Thoracic aorta (tissue), 2 donors: ENCODE results near the gene TJP3. TPM values are rescaled to one million over a fixed set of nuclear protein-coding genes. Genes with fewer than 3 reads are reported as not detected.

Experiments used
- ATAC-seq: fragments of 150-250 bp; one replicate; pipeline ENCODE4 v1.8.0; 2017; ENCODE audit warnings: low read depth; ENCODE audit not compliant: insufficient number of reproducible peaks, low FRiP score
- DNase-seq: peaks from one replicate; pipeline ENCODE4 v3.0.0-alpha.2; 2020; ENCODE audit warnings: low spot score
- H3K27ac ChIP-seq, 2 donors: fragments of 200-600 bp; sonication (generic); 1 replicate in 1 of 2; 2 replicates in 1 of 2; pipeline ENCODE4 v1.5.1; 2016; ENCODE audit warnings: mild to moderate bottlenecking in 2 of 2, moderate library complexity in 2 of 2
- H3K27me3 ChIP-seq: fragments of 200-600 bp; sonication (generic); replicated peaks from 2 replicates; pipeline ENCODE4 v1.6.0; 2016; ENCODE audit warnings: mild to moderate bottlenecking; ENCODE audit not compliant: insufficient read depth
- H3K36me3 ChIP-seq: fragments of 200-600 bp; sonication (generic); one replicate; pipeline ENCODE4 v1.5.1; 2016
- H3K4me1 ChIP-seq, 2 donors: fragments of 200-600 bp; sonication (generic); 1 replicate in 1 of 2; 2 replicates in 1 of 2; pipeline versions ENCODE4 v1.5.1 to v1.6.0; 2016; ENCODE audit warnings: low read depth in 2 of 2, mild to moderate bottlenecking in 1 of 2; ENCODE audit not compliant: control insufficient read depth in 1 of 2
- H3K4me3 ChIP-seq: fragments of 200-600 bp; sonication (generic); 2 replicates; pipeline ENCODE4 v1.5.1; 2016; ENCODE audit warnings: mild to moderate bottlenecking
- H3K9me3 ChIP-seq: fragments of 200-600 bp; sonication (generic); 2 replicates; pipeline ENCODE4 v1.5.1; 2016
- total RNA-seq, 2 donors: library from RNA; depleted of rRNA; stranded (reverse); fragments of >200 nt; gene quantifications; one replicate each; pipeline versions ENCODE4 v1.1.0 to v1.2.3, GENCODE V29; 2016
- TF ChIP-seq, protein P1 (sequence below): fragments of 200-600 bp; sonication (generic); IDR thresholded peaks from one replicate; pipeline ENCODE4 v1.5.1; 2019; ENCODE audit warnings: antibody characterized with exemption

The TJP3 gene
- total RNA-seq, 2 donors from 2014 or later = 0.41 to 2.1 TPM

DNA sequence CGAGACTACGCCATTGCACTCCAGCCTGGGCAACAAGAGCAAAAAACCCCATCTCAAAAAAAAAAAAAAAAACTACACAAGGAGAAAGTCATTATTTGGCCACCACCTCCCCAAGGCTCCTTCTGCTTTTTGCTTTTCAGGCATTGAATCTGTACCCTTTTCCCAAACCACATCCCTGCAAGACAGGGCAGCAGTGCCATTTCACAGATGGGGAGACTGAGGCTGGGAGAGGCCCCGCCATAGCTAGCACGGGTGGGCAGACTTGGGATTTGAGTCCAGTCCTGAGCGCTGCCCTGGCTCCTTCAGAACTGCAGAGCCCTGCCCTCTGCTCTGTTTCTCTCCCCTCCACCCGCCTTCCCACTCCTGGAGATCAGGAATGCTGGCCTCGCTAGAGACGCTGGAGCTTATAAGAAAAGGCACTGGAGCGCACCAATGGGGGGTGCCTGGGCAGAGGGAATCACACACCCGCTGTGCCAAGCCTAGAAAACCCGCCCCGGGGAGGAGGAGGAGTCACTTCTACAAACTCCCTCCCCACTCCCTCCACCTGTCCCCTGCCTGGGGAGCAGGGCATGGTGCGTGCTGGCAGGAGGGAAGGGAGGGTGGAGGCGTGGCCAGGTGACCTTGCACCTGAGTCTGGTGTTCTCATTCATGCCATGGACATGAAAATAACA lies 17.6 kb downstream of the TJP3 start:
- H3K4me1 ChIP-seq = peaks cover 4 to 13% of the 10 kb centered on the region in 2 donors
- no peak for DNase-seq
- H3K36me3 ChIP-seq = no peaks in the 10 kb centered on the region
- TF ChIP-seq, protein P1, sequence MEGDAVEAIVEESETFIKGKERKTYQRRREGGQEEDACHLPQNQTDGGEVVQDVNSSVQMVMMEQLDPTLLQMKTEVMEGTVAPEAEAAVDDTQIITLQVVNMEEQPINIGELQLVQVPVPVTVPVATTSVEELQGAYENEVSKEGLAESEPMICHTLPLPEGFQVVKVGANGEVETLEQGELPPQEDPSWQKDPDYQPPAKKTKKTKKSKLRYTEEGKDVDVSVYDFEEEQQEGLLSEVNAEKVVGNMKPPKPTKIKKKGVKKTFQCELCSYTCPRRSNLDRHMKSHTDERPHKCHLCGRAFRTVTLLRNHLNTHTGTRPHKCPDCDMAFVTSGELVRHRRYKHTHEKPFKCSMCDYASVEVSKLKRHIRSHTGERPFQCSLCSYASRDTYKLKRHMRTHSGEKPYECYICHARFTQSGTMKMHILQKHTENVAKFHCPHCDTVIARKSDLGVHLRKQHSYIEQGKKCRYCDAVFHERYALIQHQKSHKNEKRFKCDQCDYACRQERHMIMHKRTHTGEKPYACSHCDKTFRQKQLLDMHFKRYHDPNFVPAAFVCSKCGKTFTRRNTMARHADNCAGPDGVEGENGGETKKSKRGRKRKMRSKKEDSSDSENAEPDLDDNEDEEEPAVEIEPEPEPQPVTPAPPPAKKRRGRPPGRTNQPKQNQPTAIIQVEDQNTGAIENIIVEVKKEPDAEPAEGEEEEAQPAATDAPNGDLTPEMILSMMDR = no peak
- peaks cover 9% of the 10 kb centered on the region for H3K27me3 ChIP-seq
- no peaks in the 10 kb centered on the region for H3K9me3 ChIP-seq
- no peak overlapping the region for H3K27ac ChIP-seq
- no peak overlapping the region for H3K4me3 ChIP-seq
- ATAC-seq = no peak

DNA sequence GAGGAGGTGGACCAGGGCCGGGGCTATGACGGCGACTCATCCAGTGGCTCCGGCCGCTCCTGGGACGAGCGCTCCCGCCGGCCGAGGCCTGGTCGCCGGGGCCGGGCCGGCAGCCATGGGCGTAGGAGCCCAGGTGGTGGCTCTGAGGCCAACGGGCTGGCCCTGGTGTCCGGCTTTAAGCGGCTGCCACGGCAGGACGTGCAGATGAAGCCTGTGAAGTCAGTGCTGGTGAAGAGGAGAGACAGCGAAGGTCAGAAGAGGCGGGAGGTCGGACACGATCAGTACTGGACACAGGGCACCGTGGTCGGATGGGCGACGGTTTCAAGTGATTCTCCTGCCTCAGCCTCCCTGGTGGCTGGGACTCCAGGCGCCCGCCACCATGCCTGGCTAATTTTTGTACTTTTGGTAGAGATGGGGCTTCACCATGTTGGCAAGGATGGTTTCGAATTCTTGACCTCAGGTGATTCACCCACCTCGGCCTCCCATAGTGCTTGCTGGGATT lies 22.3 kb downstream of the TJP3 start:
- ATAC-seq = no peak
- DNase-seq = no peak
- H3K4me1 ChIP-seq = no peaks in the 10 kb centered on the region

DNA sequence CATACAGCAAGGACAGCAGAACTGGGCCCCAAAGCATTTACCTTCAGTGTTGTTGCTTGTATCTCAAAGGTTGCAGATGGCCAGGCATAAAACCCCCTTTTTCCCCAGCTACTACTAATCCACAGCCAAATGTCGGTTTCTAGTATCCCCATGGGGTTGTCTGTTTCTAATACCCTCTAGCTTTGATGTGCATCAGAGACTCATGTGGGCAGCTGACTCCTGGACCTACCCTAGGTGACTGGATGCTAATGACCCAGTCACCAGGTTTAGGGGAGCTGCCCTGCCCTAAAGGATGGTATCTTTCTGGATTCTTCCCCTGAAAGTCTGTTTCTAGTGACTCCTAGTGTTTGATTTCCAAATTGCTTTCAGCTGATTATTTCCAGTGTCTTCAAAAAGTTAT lies 23.9 kb downstream of the TJP3 start:
- no peak for ATAC-seq
- TF ChIP-seq, protein P1 = no peak

More for the DNA sequence above, 22.3 kb downstream of the TJP3 start:
- Histone ChIP-seq H3K4me3 (no peak overlapping the region), H3K27me3 (no peaks in the 10 kb centered on the region), H3K27ac (no peak overlapping the region), H3K9me3 (no peaks in the 10 kb centered on the region), H3K36me3 (no peaks in the 10 kb centered on the region)
- TF ChIP-seq, protein P1 = no peak

DNA sequence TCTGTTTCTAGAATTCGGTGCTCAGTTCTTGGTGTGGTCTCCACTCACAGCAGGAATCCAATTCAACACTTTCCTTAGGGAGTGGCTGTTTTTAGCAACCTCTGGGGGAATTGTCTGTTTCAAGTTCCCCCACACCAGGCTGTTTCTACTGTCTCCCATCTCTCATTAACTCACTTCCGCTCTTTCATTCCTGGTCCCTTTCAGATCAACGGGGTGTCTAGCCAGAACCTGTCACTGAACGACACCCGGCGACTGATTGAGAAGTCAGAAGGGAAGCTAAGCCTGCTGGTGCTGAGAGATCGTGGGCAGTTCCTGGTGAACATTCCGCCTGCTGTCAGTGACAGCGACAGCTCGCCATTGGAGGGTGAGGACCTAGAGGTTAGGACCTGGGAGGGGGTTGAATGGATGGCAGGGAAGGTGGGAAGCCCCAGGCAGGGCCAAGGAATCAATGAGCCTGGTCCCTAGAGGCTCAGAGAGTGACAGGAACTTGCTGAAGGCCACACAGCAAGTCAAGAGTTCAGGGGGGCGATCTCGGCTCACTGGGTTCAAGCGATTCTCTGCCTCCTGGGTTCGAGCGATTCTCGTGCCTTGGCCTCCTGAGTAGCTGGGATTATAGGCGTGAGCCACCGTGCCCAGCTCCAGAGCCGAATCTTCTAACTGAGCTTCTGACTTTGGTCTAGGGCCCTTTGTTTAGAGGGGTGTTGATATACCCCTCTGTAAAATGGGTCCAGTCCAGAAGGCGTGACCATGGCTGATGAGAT lies 25.5 kb downstream of the TJP3 start:
- Histone ChIP-seq H3K4me3 (no peak overlapping the region), H3K9me3 (no peaks in the 10 kb centered on the region), H3K4me1 (no peaks in the 10 kb centered on the region), H3K36me3 (no peaks in the 10 kb centered on the region), H3K27me3 (no peaks in the 10 kb centered on the region), H3K27ac (no peak overlapping the region)
- DNase-seq (no peak), ATAC-seq (no peak)
- TF ChIP-seq, protein P1 = no peak

More for the DNA sequence above, 23.9 kb downstream of the TJP3 start:
- DNase-seq = no peak
- Histone ChIP-seq H3K36me3 (no peaks in the 10 kb centered on the region), H3K4me1 (no peaks in the 10 kb centered on the region), H3K27me3 (no peaks in the 10 kb centered on the region), H3K9me3 (no peaks in the 10 kb centered on the region), H3K27ac (no peak overlapping the region), H3K4me3 (no peak overlapping the region)

DNA sequence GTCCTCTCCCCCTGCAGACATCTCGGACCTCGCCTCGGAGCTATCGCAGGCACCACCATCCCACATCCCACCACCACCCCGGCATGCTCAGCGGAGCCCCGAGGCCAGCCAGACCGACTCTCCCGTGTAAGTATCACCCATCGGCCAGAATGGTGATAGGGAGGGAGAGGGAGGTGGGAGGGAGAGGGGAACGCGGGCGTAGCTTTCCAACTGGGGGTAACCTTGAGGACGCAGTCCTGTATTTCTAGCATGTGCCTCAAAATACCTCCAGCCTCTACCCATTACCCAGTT lies 26.1 kb downstream of the TJP3 start:
- no peaks in the 10 kb centered on the region for H3K9me3 ChIP-seq
- TF ChIP-seq, protein P1 = no peak
- no peak overlapping the region for H3K4me3 ChIP-seq
- H3K27me3 ChIP-seq = no peaks in the 10 kb centered on the region
- no peak for ATAC-seq
- no peaks in the 10 kb centered on the region for H3K4me1 ChIP-seq
- H3K27ac ChIP-seq = no peak overlapping the region
- DNase-seq = no peak
- no peaks in the 10 kb centered on the region for H3K36me3 ChIP-seq
